ENCODE measurements around the gene KATNB1.

- TF ChIP-seq ARNT (IDR thresholded peaks at IDR 0.05) (no peak), SP1 (IDR thresholded peaks at IDR 0.05) (no peak), BHLHE40 (IDR thresholded peaks at IDR 0.05; ENCODE audit: borderline replicate concordance) (no peak)
These were observed 28.2 kb upstream of the KATNB1 start for GRCh38 chr16:57707331-57707730.

Measured in HEK293T (cell line).